Stomach (tissue), 4 donors: ENCODE results near the gene FAM222B.

Source experiments
- POLR2A ChIP-seq, 4 donors: fragments of 450-650 bp; IDR thresholded peaks; one replicate each; pipeline ENCODE4 v1.6.1; 2016; ENCODE audit warnings: antibody characterized with exemption in 4 of 4, control low read depth in 2 of 4, mild to moderate bottlenecking in 1 of 4, moderate library complexity in 1 of 4
- POLR2AphosphoS5 ChIP-seq, 3 donors: sonication (generic); formaldehyde crosslinking; IDR thresholded peaks; one replicate each; pipeline ENCODE4 v1.6.1; 2016; ENCODE audit warnings: antibody characterized with exemption in 3 of 3
- TF ChIP-seq, protein P1 (sequence below), 7 experiments: fragments of 450-650 bp in 4 of 7; fragments of 200-600 bp in 3 of 7; sonication (generic) in 3 of 7; IDR thresholded peaks; one replicate each; pipeline ENCODE4 v1.5.1; 2016 to 2019; ENCODE audit warnings: antibody characterized with exemption in 7 of 7, control low read depth in 2 of 7, mild to moderate bottlenecking in 1 of 7

DNA sequence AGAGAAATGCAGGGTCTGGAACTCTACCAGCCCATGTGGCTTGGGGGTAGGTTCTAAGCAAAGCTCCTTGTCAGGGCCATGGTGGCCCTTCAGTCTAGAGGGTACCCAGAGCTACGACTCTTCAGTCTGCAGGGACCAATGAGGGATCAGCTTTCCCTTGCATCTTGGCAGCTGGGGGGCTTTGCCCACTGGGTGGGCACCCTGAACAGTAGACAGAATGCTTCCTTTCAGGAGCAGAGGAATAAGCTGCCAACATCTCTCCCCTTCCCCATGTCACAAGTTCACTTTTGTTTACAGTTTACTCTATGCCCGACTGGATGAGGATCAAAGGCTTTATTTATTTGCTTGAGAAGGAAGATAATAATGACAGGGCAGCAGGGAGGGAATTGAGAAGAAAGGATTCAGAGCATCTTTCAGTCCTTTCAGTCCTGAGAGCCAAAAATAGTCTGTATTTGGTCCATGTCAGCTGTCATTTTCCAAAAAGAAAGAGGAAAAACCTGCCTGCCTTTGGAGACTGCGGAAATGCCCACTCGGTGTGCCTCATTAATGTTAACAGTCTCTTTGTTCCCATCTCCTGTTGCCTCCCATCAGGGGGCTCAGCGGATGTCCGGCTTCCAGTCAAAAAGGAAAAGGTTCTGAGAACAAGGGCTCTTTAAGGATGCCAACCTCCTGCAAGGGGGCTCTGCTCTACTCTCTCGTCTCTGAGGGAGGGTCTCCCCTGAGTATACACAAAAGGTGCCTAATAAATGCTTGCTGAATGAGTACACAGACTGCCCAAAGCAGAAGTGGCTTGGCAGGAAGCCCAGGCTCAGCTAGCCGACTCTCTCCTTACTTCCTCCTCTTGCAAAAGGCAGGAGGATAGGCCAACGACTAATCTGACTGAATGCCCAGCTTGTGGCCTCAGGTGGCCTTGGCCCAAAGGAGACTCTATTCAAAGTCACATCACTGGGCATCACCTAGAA lies 81.7 kb downstream of the FAM222B start:
- TF ChIP-seq, protein P1, sequence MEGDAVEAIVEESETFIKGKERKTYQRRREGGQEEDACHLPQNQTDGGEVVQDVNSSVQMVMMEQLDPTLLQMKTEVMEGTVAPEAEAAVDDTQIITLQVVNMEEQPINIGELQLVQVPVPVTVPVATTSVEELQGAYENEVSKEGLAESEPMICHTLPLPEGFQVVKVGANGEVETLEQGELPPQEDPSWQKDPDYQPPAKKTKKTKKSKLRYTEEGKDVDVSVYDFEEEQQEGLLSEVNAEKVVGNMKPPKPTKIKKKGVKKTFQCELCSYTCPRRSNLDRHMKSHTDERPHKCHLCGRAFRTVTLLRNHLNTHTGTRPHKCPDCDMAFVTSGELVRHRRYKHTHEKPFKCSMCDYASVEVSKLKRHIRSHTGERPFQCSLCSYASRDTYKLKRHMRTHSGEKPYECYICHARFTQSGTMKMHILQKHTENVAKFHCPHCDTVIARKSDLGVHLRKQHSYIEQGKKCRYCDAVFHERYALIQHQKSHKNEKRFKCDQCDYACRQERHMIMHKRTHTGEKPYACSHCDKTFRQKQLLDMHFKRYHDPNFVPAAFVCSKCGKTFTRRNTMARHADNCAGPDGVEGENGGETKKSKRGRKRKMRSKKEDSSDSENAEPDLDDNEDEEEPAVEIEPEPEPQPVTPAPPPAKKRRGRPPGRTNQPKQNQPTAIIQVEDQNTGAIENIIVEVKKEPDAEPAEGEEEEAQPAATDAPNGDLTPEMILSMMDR (IDR thresholded peaks at IDR 0.05), result no peak
- TF ChIP-seq POLR2A (IDR thresholded peaks at IDR 0.05), result no peak
- peak in 2 of 3 donors; percentile 10 to 49 for TF ChIP-seq POLR2AphosphoS5 (IDR thresholded peaks at IDR 0.05)
